HG03025 (cell line): Measurements from ENCODE around the gene IGF1R.

ENCODE experiments used
- ATAC-seq: cut with Tn5 transposase; IDR thresholded peaks from one replicate; pipeline ENCODE4 v1.9.1; 2021; ENCODE audit warnings: mild to moderate bottlenecking, moderate library complexity; ENCODE audit not compliant: unreplicated experiment, low FRiP score

The IGF1R gene

DNA sequence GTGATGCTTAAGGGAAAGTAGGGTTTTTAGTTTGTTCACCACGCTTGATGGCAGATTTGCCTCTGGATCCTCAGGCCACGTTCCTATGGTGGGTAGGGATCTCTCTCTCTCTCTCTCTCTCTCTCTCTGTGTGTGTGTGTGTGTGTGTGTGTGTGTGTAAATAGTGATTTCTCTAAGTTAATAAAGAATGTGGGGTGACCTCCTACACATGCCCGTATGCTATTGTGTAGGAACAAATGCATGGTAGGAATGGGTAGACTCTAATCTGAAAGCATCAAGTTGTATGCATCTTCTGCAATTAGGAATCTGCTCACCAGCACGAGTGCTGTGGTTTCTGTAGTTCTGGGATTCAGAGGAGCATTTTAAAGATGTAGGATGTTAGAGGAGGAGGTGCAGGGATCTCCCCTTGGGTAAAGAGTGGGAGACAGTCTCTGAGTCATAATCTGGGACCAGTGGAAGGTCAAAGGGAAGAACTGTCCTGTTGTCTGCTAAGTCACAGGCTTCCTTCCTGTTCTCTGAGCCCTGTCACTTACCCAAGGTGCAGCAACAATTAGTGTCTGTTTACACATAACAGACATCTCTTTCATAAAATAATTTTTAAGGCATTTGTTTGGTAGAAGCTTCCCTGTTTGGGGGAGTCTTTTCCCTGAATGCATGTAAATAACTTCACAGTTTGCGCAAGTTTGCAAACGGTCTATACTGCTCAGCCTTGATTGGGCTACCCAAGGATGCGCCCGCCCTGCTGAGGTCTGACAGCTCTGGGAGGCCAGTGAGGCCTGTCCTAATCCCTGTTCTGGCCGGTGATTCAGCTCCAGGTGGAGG is 139.8 kb downstream of the IGF1R start:
- no peak for ATAC-seq

DNA sequence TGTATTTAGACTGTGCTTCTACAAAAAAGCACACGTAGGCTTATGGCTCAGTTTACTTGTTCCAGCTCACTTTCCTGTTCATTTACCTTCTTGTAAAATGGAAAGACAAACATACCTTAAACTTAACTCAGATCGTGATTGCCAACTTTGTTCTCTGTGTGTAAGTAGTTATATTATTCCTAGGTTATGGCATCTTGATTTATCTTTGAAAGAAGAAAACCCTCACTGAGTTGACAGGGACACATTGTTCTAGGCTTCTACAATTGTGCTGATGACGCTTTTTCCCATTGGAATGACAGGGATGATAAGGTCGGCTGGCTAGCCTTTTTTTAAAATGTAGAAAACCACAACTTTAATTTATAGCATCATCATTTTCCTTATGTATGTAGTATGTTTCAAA is 140.7 kb downstream of the IGF1R start:
- ATAC-seq = no peak

DNA sequence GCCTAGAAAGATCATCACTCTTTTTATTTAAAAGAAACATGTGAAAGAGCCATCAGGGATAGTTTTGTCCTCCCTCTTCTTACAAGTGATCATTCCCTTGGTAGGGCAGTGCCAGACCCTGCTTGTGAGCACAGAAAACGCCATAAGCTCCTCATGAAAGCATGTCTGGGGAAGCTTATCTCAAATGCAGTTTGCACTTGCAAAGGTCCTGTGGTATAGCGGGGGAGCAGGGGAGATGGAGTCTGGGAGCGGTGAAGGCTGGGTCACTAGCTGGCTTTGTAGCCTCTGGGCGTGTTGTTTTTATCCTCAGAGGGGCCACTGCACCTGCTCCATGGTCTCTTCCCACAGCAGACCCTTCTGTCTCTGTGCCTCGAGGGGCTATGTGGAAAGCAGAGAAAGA is 141.9 kb downstream of the IGF1R start:
- no peak for ATAC-seq

DNA sequence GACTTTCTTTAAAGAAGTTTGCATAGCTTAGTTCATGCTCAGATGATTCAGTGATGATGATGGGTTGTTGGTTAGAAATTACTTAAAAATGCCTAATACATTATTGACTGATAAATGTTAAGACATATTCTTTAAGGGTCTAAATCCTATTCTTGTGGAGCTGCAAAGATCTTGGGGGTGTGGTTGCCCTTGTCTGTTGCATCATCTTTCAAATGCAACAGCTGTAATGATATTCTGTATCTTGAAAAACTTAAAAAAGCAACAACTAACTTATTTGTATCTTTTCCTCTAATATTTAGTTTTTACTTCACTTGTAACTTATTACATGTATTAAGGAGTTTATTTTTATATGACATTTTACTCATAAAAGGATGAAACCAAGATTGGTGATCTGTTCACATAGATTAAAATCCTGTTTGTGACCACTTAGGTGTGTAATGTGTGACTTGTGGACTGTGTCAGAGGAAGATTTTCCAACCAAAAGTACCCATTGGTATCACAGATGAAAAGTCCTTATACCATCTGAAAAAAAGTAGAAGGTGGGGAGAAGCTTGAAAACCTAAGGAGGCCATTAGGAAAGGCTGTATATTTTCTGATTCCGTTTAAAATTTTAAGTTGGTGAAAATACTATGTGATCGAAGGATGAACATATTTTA is 142.8 kb downstream of the IGF1R start:
- ATAC-seq = no peak

DNA sequence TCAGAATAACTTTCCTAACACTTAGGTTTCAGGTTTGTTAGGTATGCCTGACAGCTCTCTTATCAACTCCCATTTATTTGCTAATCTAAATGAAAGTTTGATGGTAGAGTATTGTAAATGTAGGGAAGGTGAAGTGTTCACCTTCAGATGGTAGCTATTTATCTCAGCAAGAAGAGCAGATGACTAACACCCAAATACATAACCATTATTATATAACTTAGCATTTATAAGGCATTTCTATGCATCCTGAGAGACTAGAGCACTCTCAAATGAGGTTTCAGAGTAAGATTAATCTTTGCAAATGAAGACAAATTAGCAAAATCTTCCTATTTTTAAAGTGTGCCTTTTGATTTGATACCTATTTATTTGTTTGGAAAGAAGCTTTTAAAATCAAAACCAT is 143.8 kb downstream of the IGF1R start:
- ATAC-seq = no peak

DNA sequence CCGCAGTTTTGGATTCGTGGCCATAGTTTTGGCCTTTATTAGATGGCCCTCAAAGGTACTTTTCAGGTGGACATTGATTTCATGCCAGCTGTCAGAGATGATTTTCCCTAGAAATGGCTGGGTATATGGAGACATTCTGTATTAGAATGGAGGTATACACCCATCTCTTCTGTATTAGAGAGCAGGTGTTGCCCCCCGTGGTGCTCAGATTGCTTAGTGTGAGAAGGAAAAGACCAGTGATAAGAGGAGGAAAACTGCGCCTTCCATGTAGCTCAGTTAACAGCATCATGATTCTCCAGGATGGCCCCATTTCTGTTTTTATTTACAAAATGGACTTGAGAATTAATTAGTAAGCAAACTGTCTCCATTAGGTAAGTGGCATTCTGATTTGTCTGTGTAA is 145.9 kb downstream of the IGF1R start:
- no peak for ATAC-seq

DNA sequence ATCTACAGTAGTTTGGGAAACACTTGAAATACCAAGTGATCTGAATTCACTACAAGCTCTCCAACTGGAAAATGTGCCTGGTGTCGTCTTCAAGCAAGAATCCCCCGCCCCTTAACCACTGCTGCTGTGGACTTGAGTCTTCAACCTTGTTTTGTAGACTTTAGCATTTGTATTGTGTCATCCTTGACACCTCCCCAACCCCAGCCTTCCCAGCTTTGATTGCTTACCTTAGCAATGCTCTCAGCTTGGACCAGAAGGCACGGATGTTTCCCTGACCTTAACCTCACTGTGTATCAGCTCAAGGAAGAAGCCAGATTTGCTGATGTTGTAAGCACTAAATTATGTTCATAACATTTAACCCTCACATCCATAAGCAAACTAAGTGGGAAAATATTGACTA is 146.4 kb downstream of the IGF1R start:
- no peak for ATAC-seq

DNA sequence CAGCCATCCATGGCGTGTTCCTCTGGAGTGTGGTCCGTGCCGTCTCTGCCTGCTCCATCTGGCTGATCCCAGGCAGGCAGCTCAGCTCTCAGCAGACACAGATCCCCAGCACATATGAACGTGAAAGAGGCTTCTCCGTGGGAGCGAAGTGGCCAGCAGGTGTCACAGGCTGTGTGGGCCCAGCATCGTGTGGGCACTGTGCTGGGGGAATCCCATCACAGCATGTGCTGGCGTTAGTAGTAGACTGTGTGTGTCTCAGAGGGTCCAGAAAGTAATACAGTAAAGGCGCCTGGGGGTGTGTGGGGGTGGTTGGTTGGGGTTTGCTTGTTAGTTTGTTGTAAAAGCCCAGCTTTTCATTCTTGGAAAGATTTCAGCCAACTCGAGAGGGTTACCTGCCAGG is 147.6 kb downstream of the IGF1R start:
- no peak for ATAC-seq

DNA sequence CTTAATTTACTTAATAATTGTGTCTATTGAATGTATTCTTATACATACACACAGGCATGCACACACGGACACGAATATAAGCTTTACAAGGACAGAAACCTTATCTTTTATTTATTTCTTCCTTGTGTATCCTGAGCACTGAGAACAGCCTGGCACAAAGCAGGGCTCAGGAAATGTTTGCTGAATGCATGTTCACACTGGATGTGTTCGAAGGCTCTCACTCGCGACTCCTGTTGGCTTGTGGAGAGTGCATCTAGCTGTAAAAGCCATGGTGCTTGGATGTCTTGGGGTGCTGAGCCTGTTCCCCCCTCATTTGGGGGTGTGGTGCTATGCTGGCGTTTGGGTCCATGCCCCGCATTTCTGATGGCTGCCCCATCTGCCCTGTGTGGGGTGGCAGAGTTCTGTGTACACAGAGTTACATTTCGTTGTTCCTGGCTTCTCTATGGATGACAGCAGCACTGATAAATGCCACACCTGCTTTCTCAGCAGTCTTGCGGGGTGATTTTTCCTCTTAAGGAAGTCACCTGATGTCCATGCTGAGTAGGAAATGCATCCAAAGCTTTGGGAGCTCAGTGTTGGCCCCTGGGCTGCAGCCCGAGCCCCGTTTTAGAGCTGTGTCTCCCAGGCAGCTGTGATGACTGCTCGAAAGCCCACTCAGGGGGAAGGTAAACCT is 148.5 kb downstream of the IGF1R start:
- no peak for ATAC-seq

DNA sequence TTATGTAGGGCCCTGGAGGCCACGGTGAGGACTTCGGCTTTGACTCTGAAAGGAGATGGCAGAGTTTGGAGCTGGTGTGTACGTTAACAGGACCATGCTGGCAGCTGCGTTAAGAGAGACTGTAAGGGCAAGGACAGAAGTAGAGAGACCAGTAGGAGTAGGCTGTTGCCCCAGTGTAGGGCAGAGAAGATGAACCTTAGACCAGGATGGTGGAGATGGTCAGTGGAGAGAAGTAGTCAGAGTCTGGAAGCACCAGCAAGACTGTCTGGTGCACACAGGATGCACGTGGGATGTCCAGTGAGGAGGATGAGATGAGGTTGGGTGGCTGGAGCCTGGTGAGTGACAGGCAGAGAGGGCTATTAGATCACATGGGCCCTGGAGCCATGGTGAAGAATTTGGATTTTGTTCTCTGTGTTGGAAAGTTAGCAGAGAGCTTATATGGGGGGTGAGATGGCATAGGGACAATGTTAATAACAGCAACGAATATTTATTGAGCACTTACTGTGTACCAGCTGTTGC is 150.1 kb downstream of the IGF1R start:
- no peak for ATAC-seq

DNA sequence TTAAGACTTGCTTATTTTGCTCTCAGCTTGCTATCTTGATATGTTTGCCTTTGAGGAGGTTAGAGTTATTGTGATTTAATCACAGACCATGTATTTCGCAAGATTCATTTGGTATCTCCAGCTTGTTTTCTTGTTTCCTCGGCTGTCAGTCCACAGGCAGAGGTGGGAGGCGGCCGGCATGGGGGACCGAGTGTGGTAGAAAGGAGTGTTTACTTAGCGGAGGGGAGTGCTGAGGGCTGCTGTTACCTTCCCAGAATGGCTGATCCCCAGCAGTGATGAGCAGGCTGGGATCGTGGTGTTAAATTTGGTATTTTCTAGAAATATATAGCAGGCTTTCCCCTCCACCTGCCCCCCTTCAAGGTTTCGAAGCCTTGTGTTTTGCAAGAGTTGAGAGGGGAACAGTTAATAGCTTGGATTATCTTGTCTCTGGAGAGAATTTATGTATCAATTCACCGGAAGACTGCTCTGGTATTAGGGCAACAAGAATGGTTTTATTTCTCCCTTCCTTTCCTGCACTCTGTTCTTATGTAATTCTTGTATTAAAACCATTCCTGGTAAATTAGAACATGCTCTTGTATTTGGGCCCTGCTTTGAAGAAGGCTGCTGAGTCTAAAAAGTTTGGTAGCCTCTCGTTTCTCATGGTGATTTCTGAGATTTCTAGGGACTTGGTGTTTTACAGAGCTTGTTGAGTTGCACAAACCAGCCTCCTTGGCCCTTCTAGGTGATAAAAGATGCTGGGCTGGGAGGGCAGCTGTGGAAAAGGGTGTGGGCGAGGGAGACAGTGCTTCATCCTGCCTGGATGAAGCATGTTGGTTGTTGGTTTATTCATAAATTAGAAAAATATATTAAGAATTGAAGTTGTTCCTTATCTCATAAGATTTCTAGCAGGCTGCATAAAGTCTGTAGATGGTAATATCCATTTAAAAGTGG is 151.4 kb downstream of the IGF1R start:
- no peak for ATAC-seq

DNA sequence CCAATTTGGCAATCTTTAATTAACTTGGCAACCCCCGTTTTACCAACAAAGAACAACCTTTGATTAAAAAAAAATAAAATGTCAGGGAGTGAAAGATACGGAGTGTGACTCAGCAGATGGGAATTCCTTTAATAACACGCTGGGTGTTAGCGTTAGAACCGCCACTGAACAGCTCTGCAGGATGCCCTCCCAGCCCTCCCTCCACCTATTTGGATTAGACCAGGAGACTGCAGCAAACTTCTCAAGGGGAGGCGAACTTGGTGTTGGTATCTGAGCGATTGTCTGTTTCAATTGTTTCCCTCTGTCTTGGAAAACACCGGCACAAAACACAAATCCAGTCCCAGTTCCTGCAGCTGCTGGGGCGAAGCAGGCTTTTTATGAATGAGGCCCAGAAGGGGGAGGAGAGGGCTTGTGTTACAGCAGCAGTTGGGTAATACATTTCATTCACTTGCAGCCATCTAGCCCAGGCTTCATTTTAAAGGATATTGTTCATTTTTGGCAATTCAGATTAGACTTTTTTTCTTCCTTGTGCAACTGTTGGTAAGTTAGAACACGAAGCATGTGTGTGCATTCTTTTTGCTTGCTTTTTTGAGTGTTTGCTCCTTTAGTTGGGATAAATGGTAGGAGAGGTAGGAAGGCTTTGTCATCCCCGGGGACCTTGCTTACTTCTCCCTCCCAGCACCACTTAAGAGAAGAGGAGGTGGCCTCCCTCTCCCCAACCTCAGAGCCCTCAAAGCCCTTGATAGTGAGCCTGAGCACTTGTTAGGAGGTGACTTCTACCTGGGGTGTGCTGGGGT is 152.3 kb downstream of the IGF1R start:
- ATAC-seq = no peak

DNA sequence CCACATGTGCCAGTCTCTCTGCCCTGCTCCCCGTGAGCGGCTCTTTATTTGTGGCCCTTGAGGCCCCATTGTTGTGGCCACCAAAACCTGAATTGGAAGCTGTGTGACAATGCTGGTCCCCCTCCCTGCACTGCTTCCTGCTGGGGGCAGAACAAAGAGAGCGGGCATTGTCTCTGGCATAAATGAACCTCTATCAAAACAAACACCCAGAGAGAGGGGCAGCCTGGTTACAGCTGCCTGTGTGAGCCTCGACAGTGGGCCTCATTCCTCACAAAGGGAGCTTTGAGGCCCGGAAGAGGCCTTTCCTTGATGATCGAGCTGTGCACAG is 152.9 kb downstream of the IGF1R start:
- no peak for ATAC-seq

DNA sequence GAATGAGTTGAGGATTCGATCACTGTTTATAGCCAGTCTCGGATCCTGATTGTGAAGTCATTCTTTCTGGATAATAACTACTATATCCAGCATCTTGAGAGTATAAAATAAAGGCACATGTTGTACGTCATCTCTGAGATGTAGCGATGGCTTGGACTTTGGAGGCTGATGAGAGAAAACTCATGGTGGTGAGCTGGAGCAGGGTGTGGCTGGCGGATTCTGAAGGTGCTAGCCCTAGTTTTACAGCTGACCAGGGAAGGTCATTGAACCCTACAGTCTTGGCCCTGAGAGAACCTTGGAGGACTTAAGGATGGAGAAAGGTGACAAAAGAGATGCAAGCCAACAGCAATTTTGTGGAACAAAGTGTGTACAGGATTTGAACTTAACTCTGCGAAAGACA is 153.8 kb downstream of the IGF1R start:
- ATAC-seq = no peak

DNA sequence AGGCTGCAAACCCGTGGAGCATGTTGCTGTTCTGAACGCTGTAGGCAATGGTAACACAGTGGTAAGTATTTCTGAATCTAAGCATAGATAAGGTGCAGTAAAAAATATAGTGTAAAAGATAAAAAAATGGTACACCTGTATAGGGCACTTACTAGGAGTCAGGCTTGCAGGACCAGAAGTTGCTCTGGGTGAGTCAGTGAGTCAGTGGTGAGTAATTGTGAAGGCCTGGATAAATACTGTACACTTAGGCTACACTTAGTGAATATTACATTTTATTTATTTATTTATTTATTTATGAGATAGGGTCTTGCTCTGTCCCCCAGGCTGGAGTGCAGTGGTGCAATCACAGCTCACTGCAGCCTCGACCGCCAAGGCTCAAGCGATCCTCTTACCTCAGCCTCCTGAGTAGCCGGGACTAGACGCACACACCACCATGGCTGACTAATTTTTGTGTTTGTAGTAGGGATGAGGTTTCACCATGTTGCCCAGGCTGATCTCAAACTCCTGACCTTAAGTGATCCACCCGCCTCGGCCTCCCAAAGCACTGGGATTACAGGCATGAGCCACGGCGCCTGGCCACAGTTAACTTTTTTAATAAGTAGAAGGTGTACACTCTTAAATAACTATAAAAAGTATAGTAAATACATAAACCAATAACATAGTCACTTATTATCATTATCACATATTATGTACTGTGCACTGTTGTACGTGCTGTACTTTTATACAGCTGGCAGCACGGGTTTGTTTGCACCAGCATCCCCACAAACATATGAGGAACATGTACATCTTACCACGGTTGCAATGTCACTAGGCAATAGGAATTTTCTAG is 155.1 kb downstream of the IGF1R start:
- no peak for ATAC-seq

DNA sequence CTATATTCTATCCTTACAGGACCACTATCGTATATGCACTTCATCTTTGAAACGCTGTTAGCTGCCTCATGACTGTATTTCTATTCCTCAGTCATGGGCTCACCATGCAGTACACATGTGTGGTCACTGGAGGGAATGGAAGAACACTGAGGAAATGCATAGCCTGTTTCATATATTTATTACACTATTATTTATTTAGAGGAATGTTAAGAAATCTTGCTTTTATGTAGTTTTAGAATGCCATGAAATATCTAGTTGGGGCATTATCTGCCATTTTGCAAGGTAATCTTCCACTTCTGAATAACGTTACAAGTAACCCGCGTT is 155.7 kb downstream of the IGF1R start:
- no peak for ATAC-seq

DNA sequence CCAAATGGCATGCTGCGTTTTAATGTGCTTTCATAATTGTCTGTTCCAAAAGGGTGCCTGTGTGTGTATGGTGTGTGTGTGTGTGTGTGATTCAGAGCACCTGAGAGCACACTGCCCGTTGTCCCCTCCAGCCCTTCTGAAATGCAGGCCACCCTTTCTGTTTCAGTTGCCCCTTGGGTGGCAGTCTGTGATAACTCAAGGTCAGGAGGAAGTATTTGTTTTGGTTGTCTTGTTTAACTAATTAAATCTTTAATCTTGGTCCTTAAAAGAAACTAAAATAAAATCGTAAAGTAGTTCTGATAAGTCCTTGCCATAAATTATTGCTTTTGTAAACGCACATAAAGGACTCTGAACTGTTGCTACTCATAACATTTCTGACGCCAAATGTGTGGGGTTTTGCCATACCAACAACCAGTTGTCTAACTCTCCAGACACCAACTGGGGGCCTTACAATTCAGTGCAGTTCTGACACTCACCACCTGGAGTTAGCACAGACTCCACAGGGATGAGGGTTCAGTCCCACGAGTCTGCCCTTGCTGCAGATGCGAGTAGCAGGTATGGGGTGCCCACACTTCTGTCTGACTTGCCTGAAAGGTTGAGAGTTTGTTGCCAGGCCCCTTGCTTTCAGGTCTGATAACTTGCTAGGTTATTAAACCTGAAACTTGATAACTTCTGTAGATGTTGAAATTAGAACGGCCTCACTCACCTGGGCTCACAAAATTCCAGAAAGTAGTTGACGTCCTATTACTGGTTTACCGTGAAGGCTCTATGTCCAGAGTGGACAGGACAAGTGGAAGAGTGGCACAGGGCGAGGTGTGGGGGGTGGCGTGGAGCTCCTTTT is 157.3 kb downstream of the IGF1R start:
- no peak for ATAC-seq

DNA sequence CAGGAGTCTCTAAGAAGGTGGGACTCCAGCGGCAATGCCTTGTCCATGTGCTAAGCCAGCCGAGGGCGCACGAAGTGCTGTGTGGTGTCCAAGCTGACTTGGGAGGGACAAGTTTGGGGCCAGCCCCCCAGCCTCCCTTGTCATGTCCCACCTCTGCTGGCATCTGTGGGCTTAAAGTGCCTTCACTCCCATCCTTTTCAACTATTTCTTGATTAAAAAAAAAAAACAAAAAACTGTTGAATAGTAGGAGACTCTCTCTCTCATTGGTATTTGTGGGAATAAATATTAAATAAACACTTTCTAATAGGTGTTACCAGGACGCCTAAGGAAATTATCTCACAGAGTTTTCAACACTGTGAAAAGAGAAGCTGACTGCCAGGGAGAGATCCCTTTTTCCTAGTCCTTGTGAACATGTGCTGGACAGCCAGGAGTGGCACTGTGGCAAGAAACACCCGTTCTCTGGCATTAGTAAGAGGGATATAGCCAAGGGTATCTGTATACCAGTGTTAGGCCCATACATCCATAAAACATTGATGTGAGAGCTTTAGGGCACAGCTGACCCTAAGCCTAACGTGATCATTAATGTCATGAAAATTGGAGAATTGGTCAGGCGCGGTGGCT is 158.0 kb downstream of the IGF1R start:
- no peak for ATAC-seq
